ENCODE results near the gene ETV6. TPM values are rescaled to one million over a fixed set of nuclear protein-coding genes. Genes with fewer than 3 reads are reported as not detected.
A peak's percentile ranks its signal among the peaks of the same experiment; 100 is the strongest.

ETV6 gene
- polyA plus RNA-seq, 2 of the 4 experiments (the other 2 are of a cell fraction) = 4.0 to 7.0 TPM

GRCh38 chr12:11739980-11740577, 90.6 kb downstream of the ETV6 start:
- Histone ChIP-seq H3K4me3 (no peak overlapping the region), H3K4me1 (peaks cover 7% of the 10 kb centered on the region; the same call in 1 of the 3 replicates), H3K9me3 (no peaks in the 10 kb centered on the region), H3K27ac (no peak overlapping the region), H3K4me2 (no peak overlapping the region)
- ATAC-seq (no peak), DNase-seq (ENCODE audit: low read depth in 1 of 2, low spot score in 1 of 2) (no peak), FAIRE-seq (no peak)
- TF ChIP-seq TFCP2L1 (CRISPR knock-in tag; IDR thresholded peaks at IDR 0.05) (no peak), ATOH8 (CRISPR knock-in tag; IDR thresholded peaks at IDR 0.05; ENCODE audit: low read depth) (no peak), KDM1A (IDR thresholded peaks at IDR 0.05; ENCODE audit: low read depth) (no peak), BCL3 (IDR thresholded peaks at IDR 0.05) (no peak), SMC3 (IDR thresholded peaks at IDR 0.05) (no peak), JUNB (IDR thresholded peaks at IDR 0.05) (no peak), RAD21 (conservative IDR thresholded peaks at IDR 0.05 in 1 of 2, IDR thresholded peaks at IDR 0.05 in 1 of 2) (no peak), MAFK (IDR thresholded peaks at IDR 0.05; ENCODE audit: partially characterized antibody) (no peak), EHF (CRISPR knock-in tag; IDR thresholded peaks at IDR 0.05) (no peak), POLR2A (IDR thresholded peaks at IDR 0.05; ENCODE audit: low read length) (no peak), E2F6 (IDR thresholded peaks at IDR 0.05; ENCODE audit: borderline replicate concordance, low read depth) (no peak), NR3C1 (IDR thresholded peaks at IDR 0.05) (no peak), SREBF2 (IDR thresholded peaks at IDR 0.05) (no peak), RARB (CRISPR knock-in tag; IDR thresholded peaks at IDR 0.05) (no peak)
- 94% methylated on average over 9 of the region's 9 CpGs for WGBS (ENCODE audit: missing lambda C conversion rate)
- ChIA-PET POLR2A (no interaction called here), CTCF (interaction anchor here (1.2 kb wide), 1 partner anchor 9 kb away, joined by 4 read pairs; no protein-coding TSS in a partner anchor)

GRCh38 chr12:11741434-11742092, 92.1 kb downstream of the ETV6 start:
- 86% methylated on average over 4 of the region's 4 CpGs for WGBS (ENCODE audit: missing lambda C conversion rate)
- Histone ChIP-seq H3K4me2 (no peak overlapping the region), H3K4me1 (peaks cover 20% of the 10 kb centered on the region; the same call in 2 of the 3 replicates), H3K4me3 (no peak overlapping the region), H3K9me3 (no peaks in the 10 kb centered on the region), H3K27ac (0 out of 6 replicates have a peak overlapping the region, but pooled peaks of 1 of the 2 experiments have one; percentile 39)
- ATAC-seq (no peak), DNase-seq (ENCODE audit: low read depth in 1 of 2, low spot score in 1 of 2) (no peak), FAIRE-seq (no peak)
- CTCF ChIA-PET = interaction anchor here (1.3 kb wide), 1 partner anchor 292 kb away, joined by 3 read pairs; no protein-coding TSS in a partner anchor
- POLR2A ChIA-PET = no interaction called here
- TF ChIP-seq HOXB5 (CRISPR knock-in tag; IDR thresholded peaks at IDR 0.05) = no peak
- TF ChIP-seq NPAS2 (CRISPR knock-in tag; IDR thresholded peaks at IDR 0.05; ENCODE audit: borderline replicate concordance) = no peak
- no peak for TF ChIP-seq EHMT2 (IDR thresholded peaks at IDR 0.05; ENCODE audit: low read depth)
- no peak for TF ChIP-seq E2F6 (IDR thresholded peaks at IDR 0.05; ENCODE audit: borderline replicate concordance, low read depth)
- no peak for TF ChIP-seq HES2 (IDR thresholded peaks at IDR 0.05)
- TF ChIP-seq CBX2 (IDR thresholded peaks at IDR 0.05; ENCODE audit: borderline replicate concordance, low read depth) = no peak
- no peak for TF ChIP-seq POLR2AphosphoS2 (conservative IDR thresholded peaks at IDR 0.05; ENCODE audit: low read length)
- TF ChIP-seq TP53 (CRISPR knock-in tag; IDR thresholded peaks at IDR 0.05) = no peak
- TF ChIP-seq JUN (IDR thresholded peaks at IDR 0.05) = no peak
- TF ChIP-seq POLR2A (IDR thresholded peaks at IDR 0.05; ENCODE audit: low read length) = no peak
- no peak for TF ChIP-seq HOXB13 (CRISPR knock-in tag; IDR thresholded peaks at IDR 0.05; ENCODE audit: low read depth)
- no peak for TF ChIP-seq TFCP2L1 (CRISPR knock-in tag; IDR thresholded peaks at IDR 0.05)
- TF ChIP-seq NFE2L2 (conservative IDR thresholded peaks at IDR 0.05; ENCODE audit: low read length) = no peak

Data from A549 (cell line).